MCF 10A (cell line): ENCODE data around the gene ANKRD12. TPM values are rescaled to one million over a fixed set of nuclear protein-coding genes. Genes with fewer than 3 reads are reported as not detected.

Experiments used
- BruUV-seq: library from RNA; stranded (reverse); fragments of 400-500 nt; replicated peaks from 2 replicates; lab custom pipeline; 2021; lab: Mats Ljungman, UMichigan
- CTCF ChIA-PET: fragments of 300-600 bp; sonication (Branson Sonifier 250); formaldehyde crosslinking; extraction: SDS; loops from one replicate; lab custom pipeline; 2021; ENCODE audit warnings: antibody characterized with exemption, inconsistent platforms; lab: Yijun Ruan, JAX
- POLR2A ChIA-PET: fragments of 300-600, 350-650 bp; sonication (Branson Sonifier 250); formaldehyde crosslinking; extraction: SDS; loops from one replicate; lab custom pipeline; 2020; ENCODE audit warnings: antibody characterized with exemption, inconsistent platforms; lab: Yijun Ruan, JAX
- DNase-seq: peaks from one replicate; pipeline ENCODE4 v3.0.0-alpha.2; 2018; ENCODE audit not compliant: unreplicated experiment
- H3K27ac Mint-ChIP-seq: one replicate; pipeline ENCODE4 v1.8.0; 2022; ENCODE audit warnings: mild to moderate bottlenecking, low read depth, mixed read lengths; ENCODE audit not compliant: unreplicated experiment
- H3K27me3 Mint-ChIP-seq: one replicate; pipeline ENCODE4 v1.8.0; 2022; ENCODE audit warnings: mixed read lengths; ENCODE audit not compliant: insufficient read depth, unreplicated experiment
- H3K36me3 Mint-ChIP-seq: one replicate; pipeline ENCODE4 v1.8.0; 2022; ENCODE audit warnings: mild to moderate bottlenecking, moderate library complexity, mixed read lengths; ENCODE audit not compliant: insufficient read depth, unreplicated experiment
- H3K4me1 Mint-ChIP-seq: one replicate; pipeline ENCODE4 v1.8.0; 2022; ENCODE audit warnings: mixed read lengths; ENCODE audit not compliant: insufficient read depth, unreplicated experiment
- H3K4me3 Mint-ChIP-seq: one replicate; pipeline ENCODE4 v1.8.0; 2022; ENCODE audit warnings: mild to moderate bottlenecking, moderate library complexity, mixed read lengths; ENCODE audit not compliant: unreplicated experiment
- H3K9me3 Mint-ChIP-seq: one replicate; pipeline ENCODE4 v1.8.0; 2022; ENCODE audit warnings: mixed read lengths; ENCODE audit not compliant: unreplicated experiment
- CTCF ChIP-seq: fragments of 200-600 bp; IDR thresholded peaks from one replicate; pipeline ENCODE4 v1.8.0; 2022; ENCODE audit warnings: antibody characterized with exemption, mild to moderate bottlenecking; ENCODE audit not compliant: unreplicated experiment
- intact Hi-C: fragments of 100-400 bp; cut with micrococcal nuclease; formaldehyde crosslinking; loops from 2 replicates; pipeline ENCODE4 v1.14.1; 2022
- total RNA-seq: library from RNA; stranded (reverse); gene quantifications from 2 replicates; pipeline ENCODE4 v1.2.3, GENCODE V29; 2022

The ANKRD12 gene
- total RNA-seq, 1 experiment from 2014 or later = 25.3 TPM

- CTCF ChIA-PET = no interaction called here
- no peak overlapping the region for H3K4me3 Mint-ChIP-seq
- no TSS peak for BruUV-seq
- no peaks in the 10 kb centered on the region for H3K4me1 Mint-ChIP-seq
- no peak for DNase-seq
- peaks cover 33% of the 10 kb centered on the region for H3K36me3 Mint-ChIP-seq
- H3K27ac Mint-ChIP-seq = no peak overlapping the region
- no peak for TF ChIP-seq CTCF
- H3K9me3 Mint-ChIP-seq = no peaks in the 10 kb centered on the region
- no peaks in the 10 kb centered on the region for H3K27me3 Mint-ChIP-seq
- POLR2A ChIA-PET = no interaction called here
- intact Hi-C loops = no loop called here
Observed at GRCh38 chr18:9233771-9234440, 97.3 kb downstream of the ANKRD12 start.

GRCh38 chr18:9234528-9234927, 97.9 kb downstream of the ANKRD12 start:
- intact Hi-C loops = no loop called here
- no peaks in the 10 kb centered on the region for H3K9me3 Mint-ChIP-seq
- ChIA-PET POLR2A (no interaction called here), CTCF (no interaction called here)
- H3K36me3 Mint-ChIP-seq = peaks cover 33% of the 10 kb centered on the region
- no peak for TF ChIP-seq CTCF
- DNase-seq = no peak
- no TSS peak for BruUV-seq
- H3K27me3 Mint-ChIP-seq = no peaks in the 10 kb centered on the region
- no peak overlapping the region for H3K27ac Mint-ChIP-seq
- no peaks in the 10 kb centered on the region for H3K4me1 Mint-ChIP-seq
- H3K4me3 Mint-ChIP-seq = no peak overlapping the region

GRCh38 chr18:9237981-9238380, 101.4 kb downstream of the ANKRD12 start:
- ChIA-PET POLR2A (no interaction called here), CTCF (interaction anchor here (0.6 kb wide), 1 partner anchor 734 kb away, joined by 4 read pairs; no protein-coding TSS in a partner anchor)
- no TSS peak for BruUV-seq
- H3K4me1 Mint-ChIP-seq = no peaks in the 10 kb centered on the region
- no peaks in the 10 kb centered on the region for H3K27me3 Mint-ChIP-seq
- H3K4me3 Mint-ChIP-seq = no peak overlapping the region
- intact Hi-C loops = no loop called here
- no peak for TF ChIP-seq CTCF
- no peak for DNase-seq
- no peaks in the 10 kb centered on the region for H3K9me3 Mint-ChIP-seq
- H3K36me3 Mint-ChIP-seq = peaks cover 26% of the 10 kb centered on the region
- H3K27ac Mint-ChIP-seq = no peak overlapping the region

- H3K4me1 Mint-ChIP-seq = no peaks in the 10 kb centered on the region
- intact Hi-C loops = no loop called here
- H3K36me3 Mint-ChIP-seq = peaks cover 36% of the 10 kb centered on the region
Observed at GRCh38 chr18:9239720-9240119, 103.1 kb downstream of the ANKRD12 start.

More at GRCh38 chr18:9239720-9240119, 103.1 kb downstream of the ANKRD12 start:
- TF ChIP-seq CTCF = no peak
- no TSS peak for BruUV-seq
- no peaks in the 10 kb centered on the region for H3K9me3 Mint-ChIP-seq
- ChIA-PET POLR2A (no interaction called here), CTCF (interaction anchor here (0.6 kb wide), 2 partner anchors 88 to 178 kb away, joined by 3 to 4 read pairs; no protein-coding TSS in a partner anchor)
- H3K4me3 Mint-ChIP-seq = no peak overlapping the region
- H3K27ac Mint-ChIP-seq = no peak overlapping the region
- no peak for DNase-seq
- no peaks in the 10 kb centered on the region for H3K27me3 Mint-ChIP-seq
